ENCODE measurements around the gene SLC38A9.

- TF ChIP-seq SP1 (IDR thresholded peaks at IDR 0.05) = no peak
- TF ChIP-seq YY1 (IDR thresholded peaks at IDR 0.05) = no peak
- TF ChIP-seq, protein P1, sequence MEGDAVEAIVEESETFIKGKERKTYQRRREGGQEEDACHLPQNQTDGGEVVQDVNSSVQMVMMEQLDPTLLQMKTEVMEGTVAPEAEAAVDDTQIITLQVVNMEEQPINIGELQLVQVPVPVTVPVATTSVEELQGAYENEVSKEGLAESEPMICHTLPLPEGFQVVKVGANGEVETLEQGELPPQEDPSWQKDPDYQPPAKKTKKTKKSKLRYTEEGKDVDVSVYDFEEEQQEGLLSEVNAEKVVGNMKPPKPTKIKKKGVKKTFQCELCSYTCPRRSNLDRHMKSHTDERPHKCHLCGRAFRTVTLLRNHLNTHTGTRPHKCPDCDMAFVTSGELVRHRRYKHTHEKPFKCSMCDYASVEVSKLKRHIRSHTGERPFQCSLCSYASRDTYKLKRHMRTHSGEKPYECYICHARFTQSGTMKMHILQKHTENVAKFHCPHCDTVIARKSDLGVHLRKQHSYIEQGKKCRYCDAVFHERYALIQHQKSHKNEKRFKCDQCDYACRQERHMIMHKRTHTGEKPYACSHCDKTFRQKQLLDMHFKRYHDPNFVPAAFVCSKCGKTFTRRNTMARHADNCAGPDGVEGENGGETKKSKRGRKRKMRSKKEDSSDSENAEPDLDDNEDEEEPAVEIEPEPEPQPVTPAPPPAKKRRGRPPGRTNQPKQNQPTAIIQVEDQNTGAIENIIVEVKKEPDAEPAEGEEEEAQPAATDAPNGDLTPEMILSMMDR (IDR thresholded peaks at IDR 0.05; ENCODE audit: low read depth, low read length, missing input control) = no peak
- no peak for TF ChIP-seq TAF1 (conservative IDR thresholded peaks at IDR 0.05)
- no peak for TF ChIP-seq RXRA (IDR thresholded peaks at IDR 0.05)
- no peak for TF ChIP-seq JUND (IDR thresholded peaks at IDR 0.05)
- TF ChIP-seq REST (IDR thresholded peaks at IDR 0.05) = no peak
- TF ChIP-seq FOXA1 (IDR thresholded peaks at IDR 0.05) = no peak
- no peak for TF ChIP-seq MAX (IDR thresholded peaks at IDR 0.05)
- TF ChIP-seq, protein P2, sequence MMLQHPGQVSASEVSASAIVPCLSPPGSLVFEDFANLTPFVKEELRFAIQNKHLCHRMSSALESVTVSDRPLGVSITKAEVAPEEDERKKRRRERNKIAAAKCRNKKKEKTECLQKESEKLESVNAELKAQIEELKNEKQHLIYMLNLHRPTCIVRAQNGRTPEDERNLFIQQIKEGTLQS (IDR thresholded peaks at IDR 0.05) = no peak
Measured at GRCh38 chr5:55680353-55680752, 31.8 kb downstream of the SLC38A9 start.

Data from liver (tissue), 3 donors.